ENCODE measurements around the gene GIMAP8. TPM values are rescaled to one million over a fixed set of nuclear protein-coding genes. Genes with fewer than 3 reads are reported as not detected.

Gene GIMAP8
- total RNA-seq, 2 experiments from 2014 or later = 2.9 to 3.8 TPM

- Mint-ChIP-seq H3K27me3 (no peaks in the 10 kb centered on the region), H3K4me3 (peak overlapping the region; percentile 98), H3K4me1 (ENCODE audit: low read depth) (peaks cover 49% of the 10 kb centered on the region), H3K27ac (peak overlapping the region; percentile 78), H3K36me3 (ENCODE audit: low read depth) (peaks cover 26% of the 10 kb centered on the region), H3K9me3 (no peaks in the 10 kb centered on the region)
- intact Hi-C loops (cut with DNase I, micrococcal nuclease) = loop anchor here (1.0 to 10.0 kb wide), 8 partner anchors 67 to 427 kb away; partner anchors contain the start of genes GIMAP6 (in 1 of the 2) and GIMAP7 (in 1 of the 2)
- TF ChIP-seq, protein P1, sequence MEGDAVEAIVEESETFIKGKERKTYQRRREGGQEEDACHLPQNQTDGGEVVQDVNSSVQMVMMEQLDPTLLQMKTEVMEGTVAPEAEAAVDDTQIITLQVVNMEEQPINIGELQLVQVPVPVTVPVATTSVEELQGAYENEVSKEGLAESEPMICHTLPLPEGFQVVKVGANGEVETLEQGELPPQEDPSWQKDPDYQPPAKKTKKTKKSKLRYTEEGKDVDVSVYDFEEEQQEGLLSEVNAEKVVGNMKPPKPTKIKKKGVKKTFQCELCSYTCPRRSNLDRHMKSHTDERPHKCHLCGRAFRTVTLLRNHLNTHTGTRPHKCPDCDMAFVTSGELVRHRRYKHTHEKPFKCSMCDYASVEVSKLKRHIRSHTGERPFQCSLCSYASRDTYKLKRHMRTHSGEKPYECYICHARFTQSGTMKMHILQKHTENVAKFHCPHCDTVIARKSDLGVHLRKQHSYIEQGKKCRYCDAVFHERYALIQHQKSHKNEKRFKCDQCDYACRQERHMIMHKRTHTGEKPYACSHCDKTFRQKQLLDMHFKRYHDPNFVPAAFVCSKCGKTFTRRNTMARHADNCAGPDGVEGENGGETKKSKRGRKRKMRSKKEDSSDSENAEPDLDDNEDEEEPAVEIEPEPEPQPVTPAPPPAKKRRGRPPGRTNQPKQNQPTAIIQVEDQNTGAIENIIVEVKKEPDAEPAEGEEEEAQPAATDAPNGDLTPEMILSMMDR (IDR thresholded peaks at IDR 0.05) = no peak
- H3K27me3 ChIP-seq (ENCODE audit: control insufficient read depth in 1 of 2, insufficient read depth in 2 of 2, low read length in 2 of 2) = no peaks in the 10 kb centered on the region
- peaks cover 63% of the 10 kb centered on the region for H3K4me1 ChIP-seq (ENCODE audit: insufficient read depth, low read length)
- DNase-seq (peak in 1 of 14 experiments; percentile 34), ATAC-seq (ENCODE audit: poor library complexity) (peak; percentile 5)
- H3K36me3 ChIP-seq (ENCODE audit: insufficient read depth, low read length) = no peaks in the 10 kb centered on the region
- peak overlapping the region; percentile 9 to 92 for H3K27ac ChIP-seq (ENCODE audit: low read depth in 1 of 2, low read length in 2 of 2)
- POLR2A ChIA-PET = interaction anchor here (1.0 to 13.3 kb wide), 24 partner anchors 34 to 311 kb away, joined by 3 to 499 read pairs (median 8); partner anchors contain the start of genes GIMAP1, GIMAP2, GIMAP4 and GIMAP5
- H3K9me3 ChIP-seq (ENCODE audit: control insufficient read depth in 1 of 2, insufficient read depth in 1 of 2, low read length in 2 of 2) = no peaks in the 10 kb centered on the region
- CTCF ChIA-PET = interaction anchor here (0.5 to 4.5 kb wide), 41 partner anchors 8 to 676 kb away, joined by 3 to 51 read pairs (median 5); partner anchors contain the start of genes GIMAP1, GIMAP2, GIMAP4 and GIMAP5
- peak overlapping the region; percentile 96 for H3K4me3 ChIP-seq (ENCODE audit: low read length)
Measured at GRCh38 chr7:150447966-150448788, 2.3 kb upstream of the GIMAP8 start.

- no peaks in the 10 kb centered on the region for H3K9me3 Mint-ChIP-seq
- peak overlapping the region; percentile 78 for H3K27ac Mint-ChIP-seq
- Histone ChIP-seq H3K36me3 (ENCODE audit: insufficient read depth, low read length) (peaks cover under 1% of the 10 kb centered on the region), H3K27me3 (ENCODE audit: control insufficient read depth in 1 of 2, insufficient read depth in 2 of 2, low read length in 2 of 2) (no peaks in the 10 kb centered on the region), H3K27ac (ENCODE audit: low read depth in 1 of 2, low read length in 2 of 2) (peak overlapping the region; percentile 82 to 92), H3K4me3 (ENCODE audit: low read length) (peak overlapping the region; percentile 96), H3K4me1 (ENCODE audit: insufficient read depth, low read length) (peaks cover 69% of the 10 kb centered on the region), H3K9me3 (ENCODE audit: control insufficient read depth in 1 of 2, insufficient read depth in 1 of 2, low read length in 2 of 2) (no peaks in the 10 kb centered on the region)
- peak overlapping the region; percentile 98 for H3K4me3 Mint-ChIP-seq
- H3K27me3 Mint-ChIP-seq = no peaks in the 10 kb centered on the region
- peaks cover 54% of the 10 kb centered on the region for H3K4me1 Mint-ChIP-seq (ENCODE audit: low read depth)
- H3K36me3 Mint-ChIP-seq (ENCODE audit: low read depth) = peaks cover 32% of the 10 kb centered on the region
- ChIA-PET CTCF (interaction anchor here (0.5 to 4.5 kb wide), 50 partner anchors 8 to 677 kb away, joined by 3 to 51 read pairs (median 5); partner anchors contain the start of genes GIMAP1, GIMAP2, GIMAP4 and GIMAP5), POLR2A (interaction anchor here (0.6 to 13.3 kb wide), 28 partner anchors 33 to 310 kb away, joined by 3 to 499 read pairs (median 6); partner anchors contain the start of genes GIMAP1, GIMAP2, GIMAP4 and GIMAP5)
- peak; percentile 58 for ATAC-seq (ENCODE audit: poor library complexity)
- TF ChIP-seq, protein P1 (IDR thresholded peaks at IDR 0.05) = peak; percentile 93
- intact Hi-C loops (cut with DNase I, micrococcal nuclease) = loop anchor here (1.0 to 10.0 kb wide), 10 partner anchors 66 to 426 kb away; partner anchors contain the start of genes GIMAP6 (in 1 of the 2) and GIMAP7 (in 1 of the 2)
- peak; percentile 83 to 94 (median 88) for DNase-seq
Measured at GRCh38 chr7:150448789-150449147, 1.7 kb upstream of the GIMAP8 start.

DNA sequence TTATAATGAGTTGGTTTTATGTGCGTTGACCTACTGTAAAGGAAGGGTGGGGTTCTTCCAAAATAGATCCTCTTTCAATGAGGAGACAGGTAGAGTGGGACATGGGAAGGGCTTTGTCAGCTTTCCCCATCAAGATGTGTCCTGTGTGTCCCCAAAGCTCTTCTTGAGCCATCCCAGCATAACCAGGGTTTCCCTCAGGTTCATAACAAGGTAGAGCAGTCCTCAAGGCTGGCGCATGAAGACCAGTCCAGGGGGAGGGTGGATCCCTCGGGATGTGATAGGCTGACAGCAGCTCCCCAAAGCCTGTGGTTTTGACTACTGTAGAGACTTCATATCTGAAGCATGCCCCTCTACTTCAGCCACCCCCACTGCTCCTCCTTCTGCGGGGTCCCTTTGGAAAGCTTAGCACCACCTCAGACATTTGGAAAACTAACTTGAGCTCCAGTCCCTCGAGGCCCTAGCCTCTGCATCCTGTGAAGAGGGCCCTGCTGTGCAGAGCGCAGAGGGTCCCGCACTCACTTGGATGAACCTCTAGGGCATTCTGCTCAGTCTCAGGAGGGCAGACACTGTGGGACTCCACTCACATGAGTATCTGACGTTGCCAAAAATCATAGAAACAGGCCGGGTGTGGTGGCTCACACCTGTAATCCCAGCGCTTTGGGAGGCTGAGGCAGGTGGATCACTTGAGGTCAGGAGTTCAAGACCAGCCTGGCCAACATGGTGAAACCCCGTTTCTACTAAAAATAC, 1.1 kb upstream of the GIMAP8 start:
- intact Hi-C loops (cut with DNase I, micrococcal nuclease) = loop anchor here (1.0 to 10.0 kb wide), 7 partner anchors 65 to 425 kb away; partner anchors contain the start of genes GIMAP6 (in 1 of the 2) and GIMAP7 (in 1 of the 2)
- ChIA-PET CTCF (interaction anchor here (0.6 to 4.5 kb wide), 49 partner anchors 9 to 309 kb away, joined by 3 to 51 read pairs (median 5); partner anchors contain the start of genes GIMAP1, GIMAP2, GIMAP4 and GIMAP5), POLR2A (interaction anchor here (0.6 to 13.3 kb wide), 29 partner anchors 32 to 310 kb away, joined by 3 to 499 read pairs (median 6); partner anchors contain the start of genes GIMAP1, GIMAP2, GIMAP4 and GIMAP5)
- no peaks in the 10 kb centered on the region for H3K27me3 ChIP-seq (ENCODE audit: control insufficient read depth in 1 of 2, insufficient read depth in 2 of 2, low read length in 2 of 2)
- TF ChIP-seq, protein P1 (IDR thresholded peaks at IDR 0.05) = no peak
- H3K4me3 ChIP-seq (ENCODE audit: low read length) = peak overlapping the region; percentile 96
- ATAC-seq (ENCODE audit: poor library complexity) (no peak), DNase-seq (peak in 6 of 14 experiments; percentile 13 to 52 (median 29))
- H3K27me3 Mint-ChIP-seq = no peaks in the 10 kb centered on the region
- peaks cover 6% of the 10 kb centered on the region for H3K36me3 ChIP-seq (ENCODE audit: insufficient read depth, low read length)
- H3K4me1 ChIP-seq (ENCODE audit: insufficient read depth, low read length) = peaks cover 75% of the 10 kb centered on the region
- peaks cover 61% of the 10 kb centered on the region for H3K4me1 Mint-ChIP-seq (ENCODE audit: low read depth)
- H3K27ac ChIP-seq (ENCODE audit: low read depth in 1 of 2, low read length in 2 of 2) = peak overlapping the region; percentile 82 to 92
- H3K9me3 Mint-ChIP-seq = no peaks in the 10 kb centered on the region
- peak overlapping the region; percentile 78 for H3K27ac Mint-ChIP-seq
- peaks cover 38% of the 10 kb centered on the region for H3K36me3 Mint-ChIP-seq (ENCODE audit: low read depth)
- peak overlapping the region; percentile 98 for H3K4me3 Mint-ChIP-seq
- no peaks in the 10 kb centered on the region for H3K9me3 ChIP-seq (ENCODE audit: control insufficient read depth in 1 of 2, insufficient read depth in 1 of 2, low read length in 2 of 2)

Data from CD4-positive, alpha-beta T cell (primary cell).